Dedifferentiated amniotic fluid mesenchymal stem cell (primary cell): ENCODE results near the gene ING3.

Source experiments
- DNase-seq: peaks from one replicate; pipeline ENCODE4 v3.0.0-alpha.2; 2016; ENCODE audit errors: extremely low spot score

Gene ING3

GRCh38 chr7:121026577-121027111 is 76.1 kb downstream of the ING3 start:
- DNase-seq: no peak
